ENCODE data around the gene NOTCH1.

DNA sequence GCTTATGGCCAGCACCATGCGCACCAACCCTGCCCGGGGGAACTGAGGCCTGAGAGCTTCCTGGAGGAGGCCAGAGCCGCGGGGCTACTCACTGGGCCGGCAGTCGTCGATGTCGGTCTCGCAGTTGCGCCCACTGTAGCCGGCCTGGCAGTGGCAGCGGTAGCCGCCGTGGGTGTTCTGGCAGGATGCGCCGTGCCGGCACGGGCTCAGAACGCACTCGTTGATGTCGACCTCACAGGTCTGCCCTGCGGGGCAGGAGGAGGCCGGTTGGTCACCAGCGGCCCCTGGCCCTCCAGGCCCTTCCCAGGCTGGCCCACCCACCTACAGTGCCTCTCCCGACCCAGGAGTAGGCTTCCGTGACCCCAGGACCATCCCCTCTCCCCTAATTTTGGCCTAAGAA, 35.3 kb downstream of the NOTCH1 start:
- TF ChIP-seq, protein P1, sequence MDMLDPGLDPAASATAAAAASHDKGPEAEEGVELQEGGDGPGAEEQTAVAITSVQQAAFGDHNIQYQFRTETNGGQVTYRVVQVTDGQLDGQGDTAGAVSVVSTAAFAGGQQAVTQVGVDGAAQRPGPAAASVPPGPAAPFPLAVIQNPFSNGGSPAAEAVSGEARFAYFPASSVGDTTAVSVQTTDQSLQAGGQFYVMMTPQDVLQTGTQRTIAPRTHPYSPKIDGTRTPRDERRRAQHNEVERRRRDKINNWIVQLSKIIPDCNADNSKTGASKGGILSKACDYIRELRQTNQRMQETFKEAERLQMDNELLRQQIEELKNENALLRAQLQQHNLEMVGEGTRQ (CRISPR knock-in tag; IDR thresholded peaks at IDR 0.05): no peak
- TF ChIP-seq, protein P2, sequence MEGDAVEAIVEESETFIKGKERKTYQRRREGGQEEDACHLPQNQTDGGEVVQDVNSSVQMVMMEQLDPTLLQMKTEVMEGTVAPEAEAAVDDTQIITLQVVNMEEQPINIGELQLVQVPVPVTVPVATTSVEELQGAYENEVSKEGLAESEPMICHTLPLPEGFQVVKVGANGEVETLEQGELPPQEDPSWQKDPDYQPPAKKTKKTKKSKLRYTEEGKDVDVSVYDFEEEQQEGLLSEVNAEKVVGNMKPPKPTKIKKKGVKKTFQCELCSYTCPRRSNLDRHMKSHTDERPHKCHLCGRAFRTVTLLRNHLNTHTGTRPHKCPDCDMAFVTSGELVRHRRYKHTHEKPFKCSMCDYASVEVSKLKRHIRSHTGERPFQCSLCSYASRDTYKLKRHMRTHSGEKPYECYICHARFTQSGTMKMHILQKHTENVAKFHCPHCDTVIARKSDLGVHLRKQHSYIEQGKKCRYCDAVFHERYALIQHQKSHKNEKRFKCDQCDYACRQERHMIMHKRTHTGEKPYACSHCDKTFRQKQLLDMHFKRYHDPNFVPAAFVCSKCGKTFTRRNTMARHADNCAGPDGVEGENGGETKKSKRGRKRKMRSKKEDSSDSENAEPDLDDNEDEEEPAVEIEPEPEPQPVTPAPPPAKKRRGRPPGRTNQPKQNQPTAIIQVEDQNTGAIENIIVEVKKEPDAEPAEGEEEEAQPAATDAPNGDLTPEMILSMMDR (IDR thresholded peaks at IDR 0.05): no peak
- TF ChIP-seq, protein P3, sequence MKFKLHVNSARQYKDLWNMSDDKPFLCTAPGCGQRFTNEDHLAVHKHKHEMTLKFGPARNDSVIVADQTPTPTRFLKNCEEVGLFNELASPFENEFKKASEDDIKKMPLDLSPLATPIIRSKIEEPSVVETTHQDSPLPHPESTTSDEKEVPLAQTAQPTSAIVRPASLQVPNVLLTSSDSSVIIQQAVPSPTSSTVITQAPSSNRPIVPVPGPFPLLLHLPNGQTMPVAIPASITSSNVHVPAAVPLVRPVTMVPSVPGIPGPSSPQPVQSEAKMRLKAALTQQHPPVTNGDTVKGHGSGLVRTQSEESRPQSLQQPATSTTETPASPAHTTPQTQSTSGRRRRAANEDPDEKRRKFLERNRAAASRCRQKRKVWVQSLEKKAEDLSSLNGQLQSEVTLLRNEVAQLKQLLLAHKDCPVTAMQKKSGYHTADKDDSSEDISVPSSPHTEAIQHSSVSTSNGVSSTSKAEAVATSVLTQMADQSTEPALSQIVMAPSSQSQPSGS (CRISPR knock-in tag; IDR thresholded peaks at IDR 0.05; ENCODE audit: borderline replicate concordance, low read depth): no peak

Data from WTC11 (cell line).